ENCODE results near the gene GRPEL1. TPM values are rescaled to one million over a fixed set of nuclear protein-coding genes. Genes with fewer than 3 reads are reported as not detected.

GRPEL1 gene
- total RNA-seq, 1 experiment from 2014 or later = 80.1 TPM

- H3K36me3 ChIP-seq (ENCODE audit: control insufficient read depth in 1 of 2, insufficient read depth in 2 of 2, low read length in 2 of 2) = no peaks in the 10 kb centered on the region
- peak overlapping the region; percentile 63 for H3K9ac ChIP-seq (ENCODE audit: low read length)
- H4K20me1 ChIP-seq (ENCODE audit: insufficient read depth) = no peaks in the 10 kb centered on the region
- H3K27me3 ChIP-seq (ENCODE audit: insufficient read depth, low read length) = no peaks in the 10 kb centered on the region
- no TSS peak for BruUV-seq (replicated peaks)
- TF ChIP-seq EZH2phosphoT487 (IDR thresholded peaks at IDR 0.05; ENCODE audit: borderline replicate concordance) = no peak
- TF ChIP-seq ZFX (IDR thresholded peaks at IDR 0.05) = no peak
- TF ChIP-seq FOSL1 (IDR thresholded peaks at IDR 0.05; ENCODE audit: low read depth) = no peak
- TF ChIP-seq POLR2AphosphoS5 (IDR thresholded peaks at IDR 0.05; ENCODE audit: low read depth, low read length) = no peak
- no peak for TF ChIP-seq POLR2A (IDR thresholded peaks at IDR 0.05; ENCODE audit: borderline replicate concordance, extremely low read depth, insufficient read depth, insufficient read length)
- no peak for TF ChIP-seq ELF1 (IDR thresholded peaks at IDR 0.05; ENCODE audit: borderline replicate concordance, low read depth)
- TF ChIP-seq SIN3A (IDR thresholded peaks at IDR 0.05; ENCODE audit: low read depth) = no peak
- TF ChIP-seq ZNF274 (IDR thresholded peaks at IDR 0.05; ENCODE audit: low read depth, low read length) = no peak
- no peak for TF ChIP-seq EGR1 (IDR thresholded peaks at IDR 0.05; ENCODE audit: low read depth)
- no peak for TF ChIP-seq EZH2 (IDR thresholded peaks at IDR 0.05)
- TF ChIP-seq SRF (IDR thresholded peaks at IDR 0.05; ENCODE audit: low read depth) = no peak
- no peak for TF ChIP-seq CEBPB (IDR thresholded peaks at IDR 0.05; ENCODE audit: low read depth)
- no peak for TF ChIP-seq ZBTB33 (IDR thresholded peaks at IDR 0.05; ENCODE audit: extremely low read depth, insufficient replicate concordance, low read length)
- no peak for TF ChIP-seq TCF7L2 (IDR thresholded peaks at IDR 0.05; ENCODE audit: borderline replicate concordance, extremely low read depth, insufficient read depth, insufficient read length)
- no peak for TF ChIP-seq YY1 (IDR thresholded peaks at IDR 0.05; ENCODE audit: extremely low read depth, insufficient replicate concordance, low read depth, low read length)
- no peak for TF ChIP-seq JUND (IDR thresholded peaks at IDR 0.05)
- no peak for TF ChIP-seq RAD21 (IDR thresholded peaks at IDR 0.05; ENCODE audit: low read depth)
- no peak for TF ChIP-seq CBX3 (IDR thresholded peaks at IDR 0.05; ENCODE audit: low read depth)
- TF ChIP-seq CTCF (IDR thresholded peaks at IDR 0.05 in 2 of 3, conservative IDR thresholded peaks at IDR 0.05 in 1 of 3; ENCODE audit: borderline replicate concordance in 1 of 3, insufficient read depth in 1 of 3, low read depth in 2 of 3, low read length in 2 of 3) = no peak
- no peak for TF ChIP-seq MAX (IDR thresholded peaks at IDR 0.05)
- no peak overlapping the region for H2AFZ ChIP-seq (ENCODE audit: low read depth, low read length, poor library complexity, severe bottlenecking)
- H3K4me1 ChIP-seq (ENCODE audit: control insufficient read depth in 1 of 2, insufficient read depth in 2 of 2, low read length in 2 of 2) = peaks cover 12 to 27% of the 10 kb centered on the region in 2 experiments; a peak in 3 of 4 replicates
- no peaks in the 10 kb centered on the region for H3K9me2 ChIP-seq (ENCODE audit: insufficient read depth)
- peaks cover 35% of the 10 kb centered on the region for H3K79me2 ChIP-seq (ENCODE audit: insufficient read depth, low read length)
- intact Hi-C loops (cut with micrococcal nuclease) = no loop called here
- ChIA-PET POLR2A (interaction anchor here (2.2 kb wide), 1 partner anchor 133 kb away, joined by 5 read pairs; the partner anchor contains the start of gene TBC1D14), RAD21 (ENCODE audit: low non-redundant PET in 1 of 2, low total read pairs in 2 of 2, uncharacterized antibody in 2 of 2, unreplicated experiment in 2 of 2) (no interaction called here), CTCF (interaction anchor here (1.2 to 1.8 kb wide), 3 partner anchors 20 to 60 kb away, joined by 5 to 12 read pairs (median 6); no protein-coding TSS in a partner anchor)
- H3K9me3 ChIP-seq (ENCODE audit: control insufficient read depth in 1 of 2, insufficient read depth in 1 of 2, low read depth in 1 of 2, low read length in 2 of 2) = no peaks in the 10 kb centered on the region
- H3K4me2 ChIP-seq (ENCODE audit: low read length) = peak overlapping the region; percentile 96
- H3K4me3 ChIP-seq (replicated peaks in 1 of 2; ENCODE audit: low read depth in 1 of 2, low read length in 2 of 2) = peak overlapping the region; percentile 50 to 65
- ATAC-seq = no peak
- DNase-seq (ENCODE audit: low read depth, low spot score) = no peak
- no peak overlapping the region for H3K27ac ChIP-seq (ENCODE audit: low read depth, low read length)
Measured at GRCh38 chr4:7041801-7042502, 25.9 kb downstream of the GRPEL1 start.

All from HCT116 (cell line).